Stimulated activated CD4-positive, alpha-beta T cell treated with anti-CD3 and anti-CD28 coated beads, Interleukin-2, amount 100 ng/mL, for 4 hours (primary cell): ENCODE data around the gene EPHB6.

Experiments used
- DNase-seq: peaks from one replicate; pipeline ENCODE4 v3.0.0-alpha.2; 2020; ENCODE audit warnings: low read depth

The EPHB6 gene

GRCh38 chr7:142835487-142835886, 19.4 kb upstream of the EPHB6 start:
- no peak for DNase-seq

- no peak for DNase-seq
Measured at GRCh38 chr7:142836426-142836825, 18.4 kb upstream of the EPHB6 start.

- no peak for DNase-seq
Measured at GRCh38 chr7:142838461-142839213, 16.2 kb upstream of the EPHB6 start.

GRCh38 chr7:142842251-142842766, 12.6 kb upstream of the EPHB6 start:
- DNase-seq, result no peak

- DNase-seq, result no peak
Measured at GRCh38 chr7:142847353-142847752, 7.5 kb upstream of the EPHB6 start.

- DNase-seq, result no peak
Measured at GRCh38 chr7:142851269-142851668, 3.6 kb upstream of the EPHB6 start.

- no peak for DNase-seq
Measured at GRCh38 chr7:142851919-142852318, 3.0 kb upstream of the EPHB6 start.

- peak; percentile 45 for DNase-seq
Measured at GRCh38 chr7:142853739-142854371, 1.0 kb upstream of the EPHB6 start.

- no peak for DNase-seq
Measured at GRCh38 chr7:142855114-142855743, 353 bp downstream of the EPHB6 start.

- no peak for DNase-seq
Measured at GRCh38 chr7:142855756-142856564, 1.1 kb downstream of the EPHB6 start.

- no peak for DNase-seq
Measured at GRCh38 chr7:142856565-142857245, 1.8 kb downstream of the EPHB6 start.

GRCh38 chr7:142857625-142858024, 2.7 kb downstream of the EPHB6 start:
- DNase-seq, result no peak

- no peak for DNase-seq
Measured at GRCh38 chr7:142859411-142859810, 4.5 kb downstream of the EPHB6 start.

GRCh38 chr7:142859829-142860228, 5.0 kb downstream of the EPHB6 start:
- DNase-seq, result no peak

- DNase-seq, result no peak
Measured at GRCh38 chr7:142860968-142861367, 6.1 kb downstream of the EPHB6 start.

GRCh38 chr7:142862351-142862750, 7.5 kb downstream of the EPHB6 start:
- DNase-seq, result no peak

- DNase-seq, result no peak
Measured at GRCh38 chr7:142862786-142863400, 8.0 kb downstream of the EPHB6 start.

GRCh38 chr7:142863891-142864685, 9.2 kb downstream of the EPHB6 start:
- DNase-seq, result no peak

GRCh38 chr7:142864980-142865747, 10.3 kb downstream of the EPHB6 start:
- no peak for DNase-seq

GRCh38 chr7:142865766-142866165, 10.9 kb downstream of the EPHB6 start:
- DNase-seq, result no peak
